ENCODE results near the gene NBAS. TPM values are rescaled to one million over a fixed set of nuclear protein-coding genes. Genes with fewer than 3 reads are reported as not detected.
"Not testable (repeated sequence)": the region's sequence is repeated elsewhere in the genome, so short reads cannot be mapped to it uniquely, and the experiment has no call there.

The NBAS gene
- total RNA-seq, 1 donor from 2014 or later = 19.5 TPM

GRCh38 chr2:15238028-15238427, 323.1 kb downstream of the NBAS start:
- DNase-seq (ENCODE audit: low spot score) (no peak), ATAC-seq (no peak)

- ATAC-seq = no peak
- DNase-seq (ENCODE audit: low spot score) = no peak
Observed at GRCh38 chr2:15230599-15231192, 330.4 kb downstream of the NBAS start.

GRCh38 chr2:15226661-15227060, 334.5 kb downstream of the NBAS start:
- DNase-seq (ENCODE audit: low spot score) (no peak), ATAC-seq (no peak)

DNA sequence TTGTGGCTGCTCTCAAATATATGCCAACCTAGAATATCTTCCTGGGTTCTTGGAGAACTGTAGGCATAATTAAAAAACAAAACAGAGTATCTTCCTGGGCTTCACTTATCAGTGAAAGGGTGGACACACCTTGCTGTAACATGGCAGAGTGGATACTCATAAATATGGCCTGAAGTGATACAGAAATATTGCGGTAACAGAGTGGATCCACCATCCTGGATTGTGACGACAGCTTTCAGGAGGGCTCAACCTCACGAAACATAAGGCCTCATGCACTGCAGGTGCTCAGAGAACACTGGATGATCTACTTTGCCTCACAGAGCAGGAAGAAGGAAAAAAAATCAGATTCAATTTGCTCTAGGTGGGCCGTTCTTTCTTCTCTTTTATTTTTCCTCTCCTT, 336.0 kb downstream of the NBAS start:
- ATAC-seq (no peak), DNase-seq (ENCODE audit: low spot score) (no peak)

GRCh38 chr2:15224641-15225040, 336.5 kb downstream of the NBAS start:
- no peak for ATAC-seq
- no peak for DNase-seq (ENCODE audit: low spot score)

DNA sequence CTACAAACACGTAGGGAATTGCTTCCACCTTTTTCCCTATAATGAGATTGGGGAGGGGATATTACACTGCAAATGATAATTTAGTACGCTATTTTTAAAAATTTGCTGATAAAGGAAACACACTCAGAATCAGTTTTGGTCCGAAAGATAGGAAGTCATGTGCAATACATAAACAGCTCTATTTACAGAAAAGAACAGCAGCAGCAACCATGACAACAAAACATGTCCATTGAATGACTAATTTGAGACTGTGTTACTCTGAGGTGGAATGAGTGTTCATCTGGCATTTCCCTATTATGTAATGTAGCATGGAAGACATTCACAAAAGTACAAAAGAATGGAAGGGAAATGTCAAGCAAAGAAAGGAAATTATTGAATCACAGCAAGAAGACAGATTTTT, 337.2 kb downstream of the NBAS start:
- no peak for ATAC-seq
- no peak for DNase-seq (ENCODE audit: low spot score)

DNA sequence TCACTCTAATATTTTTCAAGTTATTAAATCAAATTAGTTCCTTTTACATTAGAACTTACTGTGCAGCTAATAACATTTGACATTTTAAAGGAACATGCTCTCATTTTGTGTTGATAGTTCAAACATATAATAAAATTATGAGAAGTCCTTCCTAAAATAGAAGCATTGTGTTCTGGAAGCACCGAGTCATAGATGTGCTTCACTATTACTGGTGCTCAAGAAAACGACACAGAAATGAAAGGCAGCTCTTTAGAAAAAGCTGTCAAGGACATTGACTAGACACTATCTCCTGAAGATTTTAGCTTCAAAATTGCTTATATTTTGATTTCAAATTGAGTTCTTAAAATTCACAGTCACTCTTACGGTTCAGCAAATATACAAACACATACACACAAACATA, 338.3 kb downstream of the NBAS start:
- ATAC-seq (no peak), DNase-seq (ENCODE audit: low spot score) (no peak)

GRCh38 chr2:15220603-15221002, 340.5 kb downstream of the NBAS start:
- ATAC-seq = no peak
- no peak for DNase-seq (ENCODE audit: low spot score)

DNA sequence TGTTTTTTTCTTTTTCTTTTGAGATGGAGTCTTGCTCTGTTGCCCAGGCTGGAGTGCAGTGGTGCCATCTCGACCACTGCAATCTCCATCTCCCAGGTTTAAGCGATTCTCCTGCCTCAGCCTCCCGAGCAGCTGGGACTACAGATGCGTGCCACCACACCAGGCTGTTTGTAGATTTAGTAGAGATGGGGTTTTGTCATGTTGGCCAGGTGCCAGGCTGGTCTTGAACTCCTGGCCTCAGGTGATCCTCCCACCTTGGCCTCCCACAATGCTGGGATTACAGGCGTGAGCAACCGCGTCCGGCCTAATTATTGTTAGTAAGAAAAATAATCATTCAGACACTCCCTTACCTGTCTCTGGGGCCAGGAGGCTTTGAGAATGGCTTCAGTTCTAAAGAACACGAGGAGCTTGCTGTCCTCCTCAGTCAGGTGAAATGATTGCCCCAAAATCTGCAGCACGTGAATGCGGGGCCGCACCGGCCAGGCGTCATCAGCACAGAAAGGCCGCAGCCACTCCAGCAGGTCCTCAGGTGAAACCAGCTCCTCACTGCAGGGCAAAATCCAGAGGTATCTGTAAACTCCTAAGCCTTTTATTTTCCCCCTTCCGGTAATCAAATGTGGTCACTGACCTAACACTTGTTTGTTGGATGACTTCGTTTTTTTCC, 342.6 kb downstream of the NBAS start:
- DNase-seq (ENCODE audit: low spot score) (no peak), ATAC-seq (no peak)

- ATAC-seq (no peak), DNase-seq (ENCODE audit: low spot score) (no peak)
Observed at GRCh38 chr2:15212249-15212648, 348.9 kb downstream of the NBAS start.

DNA sequence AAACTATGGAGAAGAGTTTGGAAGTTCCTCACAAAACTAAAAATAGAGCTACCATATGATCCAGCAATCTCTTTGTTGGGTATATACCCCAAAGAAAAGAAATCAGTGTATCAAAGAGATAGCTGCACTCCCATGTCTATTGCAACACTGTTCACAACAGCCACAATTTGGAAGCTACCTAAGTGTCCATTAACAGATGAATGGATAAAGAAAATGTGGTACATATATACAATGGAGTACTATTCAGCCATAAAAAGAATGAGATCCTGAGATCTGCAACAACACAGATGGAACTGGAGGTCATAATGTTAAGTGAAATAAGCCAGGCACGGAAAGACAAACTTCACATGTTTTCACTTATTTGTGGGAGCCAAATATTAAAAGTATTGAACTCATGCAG, 350.6 kb downstream of the NBAS start:
- not testable (repeated sequence) for DNase-seq (ENCODE audit: low spot score); ATAC-seq

DNA sequence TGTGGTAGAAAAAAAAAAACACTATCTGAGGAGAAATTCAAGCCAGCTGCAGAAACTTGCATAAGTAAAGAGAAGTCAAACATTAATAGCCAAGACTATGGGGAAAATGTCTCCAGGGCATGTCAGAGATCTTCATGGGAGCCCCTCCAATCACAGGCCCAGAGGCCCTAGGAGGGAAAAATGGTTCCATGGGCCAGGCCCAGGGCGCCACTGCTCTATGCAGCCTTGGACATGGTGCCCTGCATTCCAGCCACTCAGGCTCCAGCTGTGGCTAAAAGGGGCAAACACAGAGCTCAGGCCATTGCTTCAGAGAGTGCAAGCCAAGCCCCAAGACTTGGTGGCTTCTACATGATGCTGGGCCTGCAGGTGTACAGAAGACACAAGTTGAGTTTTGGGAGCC, 354.7 kb downstream of the NBAS start:
- DNase-seq (ENCODE audit: low spot score) (no peak), ATAC-seq (no peak)

GRCh38 chr2:15205562-15205961, 355.6 kb downstream of the NBAS start:
- no peak for ATAC-seq
- DNase-seq (ENCODE audit: low spot score) = no peak

- ATAC-seq (no peak), DNase-seq (ENCODE audit: low spot score) (no peak)
Observed at GRCh38 chr2:15201009-15201408, 360.1 kb downstream of the NBAS start.

GRCh38 chr2:15200581-15200980, 360.6 kb downstream of the NBAS start:
- DNase-seq (ENCODE audit: low spot score) (no peak), ATAC-seq (no peak)

DNA sequence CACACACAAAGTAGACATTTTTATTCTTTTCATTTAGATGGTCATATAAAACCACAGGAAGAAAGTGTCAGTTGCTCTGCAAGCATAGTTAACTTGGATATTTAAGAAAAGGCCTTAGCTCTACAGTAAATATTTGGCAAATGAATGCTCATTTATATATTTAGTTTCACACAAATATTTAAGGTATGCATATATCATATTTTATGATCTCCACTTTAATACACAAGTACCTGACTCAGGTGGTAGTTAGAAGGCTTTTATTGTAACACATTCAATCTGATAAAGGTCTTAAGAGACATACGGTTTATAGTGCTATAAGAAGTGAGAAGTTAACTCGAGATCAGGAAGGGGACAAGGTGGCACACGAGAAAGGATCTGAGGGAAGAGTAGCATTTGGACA, 363.1 kb downstream of the NBAS start:
- no peak for DNase-seq (ENCODE audit: low spot score)
- ATAC-seq = no peak

GRCh38 chr2:15195813-15196212, 365.3 kb downstream of the NBAS start:
- no peak for DNase-seq (ENCODE audit: low spot score)
- ATAC-seq = no peak

DNA sequence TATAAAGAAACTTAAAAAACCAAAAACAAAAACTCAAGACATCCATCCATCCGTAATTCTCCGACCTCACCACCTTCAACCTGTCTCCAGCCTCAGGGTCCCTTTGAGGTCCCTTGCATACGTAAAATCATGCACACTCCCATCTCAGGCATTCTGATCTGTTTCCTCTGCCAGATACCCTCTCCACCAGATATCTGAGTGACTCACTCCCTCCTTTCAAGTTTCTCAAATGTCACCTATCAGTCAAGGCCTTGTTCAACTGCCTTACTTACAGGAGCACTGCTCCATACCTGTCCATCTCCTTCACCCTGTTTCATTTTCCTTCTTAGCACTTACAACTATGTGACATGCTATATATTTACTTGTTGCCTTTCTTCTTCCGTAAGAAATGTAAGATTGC, 369.3 kb downstream of the NBAS start:
- ATAC-seq (no peak), DNase-seq (ENCODE audit: low spot score) (no peak)

DNA sequence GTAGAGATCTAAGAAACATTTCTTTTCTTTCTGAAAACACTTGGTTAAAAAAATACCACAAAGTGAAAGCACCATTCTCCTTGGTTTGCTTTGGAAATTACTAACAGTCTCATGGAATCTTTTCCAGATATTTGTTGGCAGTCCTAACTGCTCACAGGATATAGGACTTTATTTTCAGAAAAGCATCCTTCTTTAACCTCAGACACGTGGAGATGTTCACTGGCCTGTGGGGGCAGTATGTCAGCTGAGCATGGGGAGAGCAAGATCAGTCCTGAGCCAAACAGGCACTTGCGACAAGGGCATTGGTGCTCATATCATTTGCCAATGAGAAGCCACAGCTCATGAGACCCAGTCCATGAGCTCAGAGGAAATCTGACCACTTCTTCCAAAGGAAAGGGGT, 371.9 kb downstream of the NBAS start:
- ATAC-seq (no peak), DNase-seq (ENCODE audit: low spot score) (no peak)

DNA sequence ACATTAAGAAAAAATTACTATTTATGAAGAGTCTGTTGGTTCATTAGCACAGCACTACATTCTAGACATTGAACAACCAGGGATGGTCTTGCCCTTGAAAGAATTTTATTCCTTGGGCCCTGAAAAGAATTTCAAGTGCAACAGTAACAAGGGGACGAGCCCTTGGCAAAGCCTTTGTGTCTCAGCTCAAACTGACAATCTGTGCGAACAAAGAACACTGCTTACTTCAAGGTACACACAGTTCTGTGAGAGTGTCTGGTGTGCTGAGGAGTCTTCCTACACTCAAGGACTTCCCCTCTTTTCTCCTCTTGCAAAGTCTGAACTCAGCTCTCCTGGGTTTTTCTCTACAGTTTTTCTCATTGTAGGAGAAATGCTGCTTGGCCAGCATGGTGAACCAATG, 373.4 kb downstream of the NBAS start:
- ATAC-seq (no peak), DNase-seq (ENCODE audit: low spot score) (no peak)

DNA sequence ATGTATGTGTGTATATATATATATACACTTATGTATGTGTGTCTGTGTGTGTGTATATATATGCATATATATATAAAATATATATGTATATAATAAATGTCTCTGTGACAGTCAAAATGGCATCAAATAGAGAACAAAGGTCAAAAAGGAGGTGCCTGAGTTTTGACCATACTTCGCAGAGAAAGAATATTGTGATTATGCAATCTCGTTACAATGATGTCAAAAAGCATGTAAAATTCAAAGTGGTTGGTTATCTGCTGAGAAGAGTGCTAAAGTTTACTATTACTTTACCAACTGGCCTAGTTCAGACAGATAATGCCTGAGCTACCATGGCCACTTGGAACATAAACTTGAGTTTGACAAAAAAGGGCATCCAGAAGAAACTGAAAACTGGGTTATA, 375.0 kb downstream of the NBAS start:
- ATAC-seq (no peak), DNase-seq (ENCODE audit: low spot score) (no peak)

DNA sequence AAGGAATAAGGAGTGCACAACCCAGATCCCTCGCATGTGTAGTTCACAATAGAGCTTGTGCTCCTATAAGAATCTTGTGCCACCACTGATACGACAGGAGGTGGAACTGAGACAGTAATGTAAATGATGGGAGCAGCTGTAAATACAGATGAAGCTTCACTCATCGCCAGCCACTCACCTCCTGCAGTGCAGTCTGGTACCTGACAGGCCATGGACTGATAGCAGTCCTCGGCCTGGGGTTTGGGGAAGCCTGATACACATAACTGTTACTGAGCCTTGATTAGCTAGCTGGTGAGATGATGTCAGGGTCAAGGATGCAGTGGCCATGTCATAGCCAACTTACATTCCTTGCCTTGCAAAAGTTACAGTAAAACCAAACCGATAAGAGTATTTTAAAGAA, 376.6 kb downstream of the NBAS start:
- ATAC-seq = no peak
- no peak for DNase-seq (ENCODE audit: low spot score)

- DNase-seq (ENCODE audit: low spot score) (no peak), ATAC-seq (no peak)
Observed at GRCh38 chr2:15182275-15182674, 378.9 kb downstream of the NBAS start.

Measured in left lobe of liver (tissue), 2 donors.